CD8-positive, alpha-beta memory T cell (primary cell): Measurements from ENCODE around the gene SLC9A6. TPM values are rescaled to one million over a fixed set of nuclear protein-coding genes. Genes with fewer than 3 reads are reported as not detected.

Experiments
- polyA plus RNA-seq: library from polyadenylated mRNA; unstranded; fragments of 300-500 nt; fragmentation: Illumina TruSeq; gene quantifications from one replicate; pipeline ENCODE4 v1.2.3, GENCODE V29; 2021
- total RNA-seq, 2 experiments: library from RNA; stranded (reverse); gene quantifications; one replicate each; pipeline ENCODE4 v1.2.3, GENCODE V29; 2021

SLC9A6 gene
- total and polyA plus RNA-seq, 3 experiments from 2014 or later, result 14.9 to 18.0 (median 16.2) TPM

Other genes with a start within 250 kb of the SLC9A6 start
- gene CT45A3, start 217.2 kb upstream of the SLC9A6 start, total RNA-seq, result not detected
- gene CT45A3, start 217.2 kb upstream of the SLC9A6 start, polyA plus RNA-seq, result not detected
- gene CT45A5, start 199.9 kb upstream of the SLC9A6 start, total RNA-seq, result not detected
- gene CT45A5, start 199.9 kb upstream of the SLC9A6 start, polyA plus RNA-seq, result not detected
- gene CT45A6, start 182.6 kb upstream of the SLC9A6 start, total RNA-seq, result not detected
- not detected for gene CT45A6, start 182.6 kb upstream of the SLC9A6 start, polyA plus RNA-seq
- gene CT45A2, start 165.4 kb upstream of the SLC9A6 start, total RNA-seq, result not detected
- gene CT45A2, start 165.4 kb upstream of the SLC9A6 start, polyA plus RNA-seq, result not detected
- gene CT45A7, start 148.2 kb upstream of the SLC9A6 start, total RNA-seq, result not detected
- gene CT45A7, start 148.2 kb upstream of the SLC9A6 start, polyA plus RNA-seq, result not detected
- gene CT45A8, start 130.9 kb upstream of the SLC9A6 start, total RNA-seq, result not detected
- not detected for gene CT45A8, start 130.9 kb upstream of the SLC9A6 start, polyA plus RNA-seq
- gene CT45A9, start 113.6 kb upstream of the SLC9A6 start, total RNA-seq, result not detected
- gene CT45A9, start 113.6 kb upstream of the SLC9A6 start, polyA plus RNA-seq, result not detected
- gene CT45A10, start 92.0 kb upstream of the SLC9A6 start, total RNA-seq, result not detected
- not detected for gene CT45A10, start 92.0 kb upstream of the SLC9A6 start, polyA plus RNA-seq
- not detected for gene SAGE1, start 91.7 kb upstream of the SLC9A6 start, total RNA-seq
- not detected for gene SAGE1, start 91.7 kb upstream of the SLC9A6 start, polyA plus RNA-seq
- 10 to 100 TPM; 27.6 to 28.4 TPM for gene MMGT1, start 11.4 kb upstream of the SLC9A6 start, total RNA-seq
- gene MMGT1, start 11.4 kb upstream of the SLC9A6 start, polyA plus RNA-seq, result 8.2 TPM
- 1 to 10 TPM; 7.5 to 8.1 TPM for gene FHL1, start 162.1 kb downstream of the SLC9A6 start, total RNA-seq
- gene FHL1, start 162.1 kb downstream of the SLC9A6 start, polyA plus RNA-seq, result 18.5 TPM